ENCODE data around the gene MINDY2.
"Not testable (repeated sequence)": the region's sequence is repeated elsewhere in the genome, so short reads cannot be mapped to it uniquely, and the experiment has no call there.

The MINDY2 gene

DNA sequence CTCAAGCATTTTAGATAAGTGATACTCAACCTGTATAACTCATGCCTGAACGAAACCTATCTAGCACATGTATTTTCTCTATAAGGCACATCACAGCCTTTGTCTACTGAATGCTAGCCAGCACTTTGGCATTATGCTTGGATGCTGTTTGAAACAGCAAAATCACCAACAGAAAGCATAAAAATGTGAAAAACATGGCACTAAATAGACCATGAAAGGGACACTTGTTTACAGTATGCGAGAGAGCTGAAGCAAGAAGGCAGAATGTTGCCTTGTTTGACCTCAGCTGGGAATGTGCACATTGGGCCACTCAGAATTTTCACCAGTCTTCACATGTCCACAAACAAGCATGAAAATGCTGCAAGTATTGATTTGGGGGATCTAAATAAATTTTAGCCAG lies 59.5 kb downstream of the MINDY2 start:
- no peak for DNase-seq (ENCODE audit: low spot score)

DNA sequence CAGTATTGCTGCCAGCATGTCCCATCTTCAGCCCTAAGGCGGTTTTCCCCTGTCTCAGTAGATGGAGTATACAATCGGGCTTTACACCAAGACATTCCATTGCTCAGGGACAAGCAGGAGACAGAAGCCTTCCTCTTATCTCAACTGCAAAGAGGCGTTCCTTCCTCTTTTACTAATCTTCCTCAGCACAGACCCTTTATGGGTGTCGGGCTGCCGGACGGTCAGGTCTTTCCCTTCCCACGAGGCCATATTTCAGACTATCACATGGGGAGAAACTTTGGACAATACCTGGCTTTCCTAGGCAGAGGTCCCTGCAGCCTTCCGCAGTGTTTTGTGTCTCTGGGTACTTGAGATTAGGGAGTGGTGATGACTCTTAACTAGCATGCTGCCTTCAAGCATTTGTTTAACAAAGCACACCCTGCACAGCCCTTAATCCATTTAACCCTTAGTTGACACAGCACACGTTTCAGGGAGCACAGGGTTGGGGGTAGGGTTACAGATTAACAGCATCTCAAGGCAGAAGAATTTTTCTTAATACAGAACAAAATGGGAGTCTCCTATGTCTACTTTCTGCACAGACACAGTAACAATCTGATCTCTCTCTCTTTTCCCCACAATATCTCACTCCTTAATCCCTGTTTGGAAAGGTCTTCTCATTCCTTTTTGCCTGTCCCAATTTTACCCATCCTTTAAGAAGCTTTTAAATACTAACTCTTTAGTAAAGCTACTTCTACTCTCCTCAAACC lies 62.8 kb downstream of the MINDY2 start:
- not testable (repeated sequence) for DNase-seq (ENCODE audit: low spot score)

- no peak for DNase-seq (ENCODE audit: low spot score)
These were observed 68.4 kb downstream of the MINDY2 start for GRCh38 chr15:58839485-58839884.

DNA sequence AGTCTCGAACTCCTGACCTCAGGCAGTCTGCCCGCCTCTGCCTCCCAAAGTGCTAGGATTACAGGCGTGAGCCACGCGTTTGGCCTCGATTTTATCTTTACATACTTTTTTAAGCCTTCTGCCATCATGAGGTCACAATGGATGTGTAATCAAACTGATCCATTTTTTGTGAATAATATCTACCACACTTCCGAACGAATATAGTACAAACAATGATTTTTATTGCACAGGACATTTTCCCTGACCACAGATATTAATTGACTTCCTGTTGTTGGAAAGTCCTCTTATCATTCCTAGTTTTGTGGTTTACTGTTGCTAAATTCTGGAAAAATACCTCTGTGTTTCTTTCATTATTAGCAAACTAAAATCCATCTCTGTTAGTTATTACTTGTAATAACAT lies 68.9 kb downstream of the MINDY2 start:
- no peak for DNase-seq (ENCODE audit: low spot score)

DNA sequence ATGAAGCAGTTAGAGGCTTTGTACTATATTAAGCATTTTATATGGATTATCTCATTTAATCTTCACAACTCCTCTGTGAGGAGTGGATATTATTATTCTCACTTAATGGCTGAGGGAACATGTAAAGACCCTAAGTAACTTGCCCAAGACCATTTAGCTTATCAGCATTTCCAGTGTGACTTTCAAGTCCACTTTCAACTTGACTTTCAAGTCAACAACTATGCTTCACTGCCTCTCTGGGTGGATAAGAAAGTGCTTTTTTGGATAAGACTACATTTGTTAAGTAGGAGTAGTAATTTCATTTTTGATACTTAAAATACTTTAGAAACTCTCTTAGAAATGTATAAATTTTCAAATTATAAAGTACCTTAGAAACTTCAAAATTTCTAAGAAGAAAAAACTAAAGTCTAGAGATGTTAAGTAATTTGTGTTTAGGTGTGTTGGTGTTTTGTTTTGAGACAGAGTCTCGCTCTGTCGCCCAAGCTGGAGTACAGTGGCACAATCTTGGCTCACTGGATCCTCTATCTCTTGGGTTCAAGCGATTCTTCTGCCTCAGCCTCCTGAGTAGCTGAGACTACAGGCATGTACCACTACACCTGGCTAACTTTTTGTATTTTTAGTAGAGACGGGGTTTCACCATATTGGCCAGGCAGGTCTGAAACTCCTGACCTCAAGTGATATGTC lies 71.8 kb downstream of the MINDY2 start:
- DNase-seq (ENCODE audit: low spot score): no peak

DNA sequence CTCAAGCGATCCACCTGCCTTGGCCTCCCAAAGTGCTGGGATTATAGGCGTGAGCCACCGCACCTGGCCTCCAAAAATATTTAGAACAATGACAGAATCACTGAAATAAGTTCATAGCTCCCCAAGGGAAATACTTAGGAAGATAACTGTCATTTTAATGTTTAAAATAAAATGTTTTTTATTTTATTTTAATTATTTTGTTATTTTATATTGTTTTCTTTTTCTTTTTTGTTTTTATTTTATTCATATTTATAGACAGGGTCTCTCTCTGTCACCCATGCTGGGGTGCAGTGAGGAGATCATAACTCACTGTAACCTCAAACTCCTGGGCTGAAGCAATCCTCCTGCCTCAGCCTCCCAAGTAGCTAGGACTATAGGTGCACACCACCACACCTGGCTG lies 80.1 kb downstream of the MINDY2 start:
- not testable (repeated sequence) for DNase-seq (ENCODE audit: low spot score)

DNA sequence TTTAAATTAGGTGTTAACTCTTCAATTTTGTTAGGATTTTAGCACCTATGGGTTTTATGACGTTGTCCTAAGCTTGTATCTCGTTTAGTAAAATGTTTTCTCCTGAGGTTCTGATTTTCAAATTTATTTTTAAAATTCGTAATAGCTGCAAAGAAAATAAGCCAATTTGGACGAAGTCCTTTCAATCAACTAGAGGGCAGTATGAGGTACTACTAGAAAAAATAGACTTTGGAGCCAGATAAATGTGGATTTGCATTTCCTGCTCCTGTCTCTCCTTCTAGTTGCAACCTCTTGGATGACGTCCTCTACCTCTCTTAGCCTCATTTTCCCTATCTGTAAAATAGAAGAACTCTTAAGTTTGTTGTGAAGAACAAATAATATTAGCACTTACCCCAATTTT lies 81.2 kb downstream of the MINDY2 start:
- no peak for DNase-seq (ENCODE audit: low spot score)

GRCh38 chr15:58854593-58854992 lies 83.5 kb downstream of the MINDY2 start:
- DNase-seq (ENCODE audit: low spot score): peak; percentile 28

DNA sequence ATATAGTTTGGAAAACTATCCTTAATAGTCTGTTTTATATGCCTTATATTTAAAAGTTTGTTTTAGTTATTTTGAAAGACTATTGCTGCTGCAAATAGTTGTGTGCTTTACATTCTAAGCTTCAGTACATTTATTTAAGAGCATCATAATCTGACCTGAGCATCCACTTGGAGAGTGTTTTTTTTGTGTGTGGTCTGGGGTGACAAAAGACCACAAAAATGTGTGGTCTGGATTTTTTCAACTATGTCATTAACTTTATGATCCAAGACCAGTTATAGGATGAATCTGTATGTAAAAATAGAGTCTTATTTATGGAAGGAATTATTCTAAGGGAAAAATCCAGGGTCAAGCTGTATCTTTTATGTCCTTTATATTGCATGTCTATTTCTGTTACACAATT lies 85.0 kb downstream of the MINDY2 start:
- no peak for DNase-seq (ENCODE audit: low spot score)

GRCh38 chr15:58856621-58857020 lies 85.5 kb downstream of the MINDY2 start:
- not testable (repeated sequence) for DNase-seq (ENCODE audit: low spot score)

DNA sequence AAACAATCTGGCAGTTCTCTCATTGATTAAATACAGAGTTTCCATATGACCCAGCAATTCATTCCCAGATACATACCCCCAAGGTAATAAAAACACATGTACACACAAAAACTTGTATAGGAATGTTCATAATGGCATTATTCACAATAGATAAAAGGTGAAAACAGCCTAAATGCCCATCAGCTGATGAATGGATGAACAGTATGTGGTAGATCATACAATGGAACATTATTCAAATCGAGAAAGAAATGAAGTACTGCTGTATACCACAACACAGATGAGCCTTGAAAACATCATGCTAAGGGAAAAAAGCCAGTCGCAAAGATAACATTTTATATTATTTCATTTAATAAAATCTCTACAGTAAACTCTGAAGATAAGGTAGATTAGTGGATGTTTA lies 91.2 kb downstream of the MINDY2 start:
- DNase-seq (ENCODE audit: low spot score): no peak

- DNase-seq (ENCODE audit: low spot score): no peak
These were observed 93.7 kb downstream of the MINDY2 start for GRCh38 chr15:58864602-58865424.

DNA sequence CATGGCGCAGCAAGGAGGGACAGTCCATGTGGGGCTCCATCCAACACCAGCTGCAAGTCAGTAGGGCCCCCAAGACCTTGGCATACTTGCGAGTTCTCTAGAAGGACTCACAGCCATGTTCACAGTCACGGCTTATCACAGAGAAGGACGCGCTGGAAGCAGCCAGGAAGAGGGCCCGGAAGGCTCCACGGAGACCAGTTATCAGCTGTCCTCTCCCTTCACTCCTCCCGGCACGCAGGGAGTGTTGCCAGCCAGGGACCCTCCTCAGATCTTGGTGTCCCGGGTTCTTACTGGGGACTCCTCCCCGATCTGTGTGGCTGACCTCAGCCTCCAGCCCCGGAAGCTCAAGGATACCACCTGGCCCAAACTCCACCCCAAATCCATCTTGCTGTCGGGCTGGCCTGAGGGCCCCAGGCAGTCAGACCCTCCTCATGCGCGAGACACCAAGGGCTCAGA lies 94.4 kb downstream of the MINDY2 start:
- no peak for DNase-seq (ENCODE audit: low spot score)

DNA sequence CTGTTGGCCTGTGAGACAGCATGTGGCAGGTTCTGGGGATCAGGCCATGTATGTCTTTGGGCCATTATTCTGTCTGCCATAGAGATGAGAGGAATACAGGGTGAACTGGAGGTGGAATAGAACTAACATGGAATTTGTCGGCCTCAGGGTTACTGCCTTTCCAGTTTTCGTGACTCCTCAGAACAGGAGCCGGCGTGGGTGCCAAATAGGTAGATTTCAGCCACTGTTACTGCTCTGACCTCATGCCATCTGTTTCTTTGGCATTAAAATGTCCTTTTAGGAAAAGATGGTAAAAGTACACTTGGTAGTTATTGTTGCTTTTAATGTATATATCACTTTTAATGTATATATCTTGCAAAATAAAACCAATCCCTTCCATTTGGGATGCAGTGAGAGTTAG lies 96.8 kb downstream of the MINDY2 start:
- no peak for DNase-seq (ENCODE audit: low spot score)

DNA sequence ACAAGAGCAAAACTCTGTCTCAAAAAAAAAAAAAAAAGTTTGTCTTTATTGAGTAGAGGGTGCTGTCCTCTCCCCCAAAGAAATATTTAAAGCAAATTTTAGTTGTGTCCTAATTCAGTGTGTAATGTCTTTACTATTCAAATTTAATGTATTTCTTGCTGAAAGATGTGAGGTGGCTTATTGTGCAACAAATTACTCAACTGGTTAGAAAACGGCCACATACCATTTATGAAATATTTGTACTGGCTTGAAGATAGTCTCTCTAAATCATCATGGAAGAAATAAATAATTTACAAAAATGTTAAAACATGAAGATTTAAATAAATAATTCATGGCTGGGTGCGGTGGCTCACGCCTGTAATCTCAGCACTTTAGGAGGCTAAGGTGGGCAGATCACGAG lies 99.3 kb downstream of the MINDY2 start:
- DNase-seq (ENCODE audit: low spot score): no peak

- no peak for DNase-seq (ENCODE audit: low spot score)
These were observed 102.2 kb downstream of the MINDY2 start for GRCh38 chr15:58873267-58873666.

DNA sequence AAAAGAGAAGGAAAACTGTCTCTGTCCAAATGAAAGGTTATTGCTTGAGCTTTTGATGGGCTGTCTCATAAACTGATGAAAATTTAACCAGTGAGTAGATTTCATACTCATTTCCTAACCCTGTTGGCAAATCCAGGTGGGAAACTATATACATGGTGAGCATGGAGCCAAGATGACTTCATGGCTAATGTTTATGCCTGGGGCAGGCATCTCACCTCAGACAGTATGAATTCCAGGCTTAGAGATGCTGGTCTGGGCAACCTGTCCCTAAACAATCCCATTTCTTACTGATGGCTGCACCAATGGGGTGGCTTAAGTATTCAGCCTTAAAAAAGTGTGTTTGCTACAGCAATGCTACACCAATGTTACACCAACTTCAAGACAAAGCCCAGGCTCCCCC lies 104.2 kb downstream of the MINDY2 start:
- no peak for DNase-seq (ENCODE audit: low spot score)

DNA sequence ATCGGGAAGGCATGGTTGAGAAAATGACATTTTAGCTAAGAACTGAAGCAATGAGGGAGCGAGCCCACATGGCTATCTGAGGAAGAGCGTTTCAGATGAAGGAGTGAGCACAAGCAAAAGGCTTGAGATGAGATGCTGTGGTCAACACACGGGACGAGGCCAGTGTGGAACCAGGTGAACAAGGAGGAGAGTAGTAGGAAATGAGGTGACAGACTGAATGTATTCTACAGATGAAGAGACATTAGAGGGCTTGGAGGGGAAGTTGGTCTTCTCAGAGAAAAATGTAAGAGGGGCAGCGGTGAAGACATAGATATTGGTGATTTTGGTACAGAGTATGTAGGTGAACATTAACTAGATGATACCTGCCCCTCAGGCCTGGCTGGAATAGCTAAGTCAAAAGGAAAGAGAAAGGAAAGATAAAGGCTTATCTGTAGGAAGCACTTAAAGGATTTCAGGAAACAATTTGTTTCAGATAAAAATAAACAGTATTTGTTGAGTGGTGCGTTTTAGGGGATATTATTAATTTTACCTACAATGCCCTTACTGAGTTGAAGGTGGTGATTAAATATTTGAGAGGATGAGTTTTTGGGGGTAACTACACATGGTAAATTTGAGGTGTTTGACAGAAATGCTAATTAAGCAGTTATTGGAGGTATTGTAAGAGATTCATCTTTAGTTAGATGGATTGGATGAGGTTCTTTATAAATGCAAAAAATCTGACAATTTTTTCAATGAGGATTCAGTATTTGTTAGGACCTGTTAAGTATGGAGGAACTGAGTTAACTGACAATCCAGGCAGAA lies 105.4 kb downstream of the MINDY2 start:
- DNase-seq (ENCODE audit: low spot score): no peak

DNA sequence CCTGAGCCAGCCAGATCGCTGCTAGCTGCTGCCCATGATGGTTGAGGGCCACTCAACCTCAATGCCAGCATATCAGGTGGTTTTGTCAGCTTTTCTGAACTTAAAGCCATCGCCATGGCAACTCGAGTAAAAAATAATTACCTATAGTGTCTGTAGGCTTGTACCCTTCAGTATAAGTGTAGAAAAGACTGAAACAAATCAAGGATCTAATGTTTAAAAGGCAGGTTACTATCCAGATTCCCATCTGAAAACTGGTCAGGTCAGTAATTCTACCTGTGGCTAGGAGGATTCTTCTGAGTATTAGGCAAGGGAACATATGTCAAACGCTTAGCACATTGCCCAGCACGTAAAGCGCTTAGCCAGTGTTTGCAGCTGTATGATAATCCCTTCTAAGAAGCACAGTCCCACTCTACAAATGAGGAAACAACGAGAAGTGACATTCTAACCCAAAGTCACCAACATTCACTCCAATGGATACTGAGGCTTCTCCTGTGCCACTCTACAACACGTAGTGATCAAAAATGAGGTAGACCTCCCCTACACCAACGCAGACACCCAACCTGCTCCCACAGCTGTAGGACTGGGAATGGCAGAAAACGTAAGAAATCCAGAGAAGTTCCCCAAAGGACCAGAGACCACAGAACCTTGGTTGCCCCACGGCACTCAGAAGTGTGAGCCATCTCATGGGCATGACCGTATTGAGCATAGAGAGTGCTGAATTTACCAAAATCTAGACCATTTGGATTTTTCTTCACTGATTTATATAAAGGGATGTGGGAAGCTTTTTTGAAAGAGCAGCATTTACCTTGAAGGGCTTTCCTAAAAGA lies 107.1 kb downstream of the MINDY2 start:
- DNase-seq (ENCODE audit: low spot score): no peak

- DNase-seq (ENCODE audit: low spot score): no peak
These were observed 109.2 kb downstream of the MINDY2 start for GRCh38 chr15:58880320-58880719.

GRCh38 chr15:58882243-58882642 lies 111.1 kb downstream of the MINDY2 start:
- DNase-seq (ENCODE audit: low spot score): no peak

Data from COLO829 (cell line).